Stimulated activated CD8-positive, alpha-beta memory T cell treated with anti-CD3 and anti-CD28 coated beads, Interleukin-4, amount 100 ng/mL, for 24 hours (primary cell): ENCODE measurements around the gene SH3BP5.

Source experiments
- DNase-seq: peaks from one replicate; pipeline ENCODE4 v3.0.0-alpha.2; 2020; ENCODE audit warnings: low read depth

SH3BP5 gene

DNA sequence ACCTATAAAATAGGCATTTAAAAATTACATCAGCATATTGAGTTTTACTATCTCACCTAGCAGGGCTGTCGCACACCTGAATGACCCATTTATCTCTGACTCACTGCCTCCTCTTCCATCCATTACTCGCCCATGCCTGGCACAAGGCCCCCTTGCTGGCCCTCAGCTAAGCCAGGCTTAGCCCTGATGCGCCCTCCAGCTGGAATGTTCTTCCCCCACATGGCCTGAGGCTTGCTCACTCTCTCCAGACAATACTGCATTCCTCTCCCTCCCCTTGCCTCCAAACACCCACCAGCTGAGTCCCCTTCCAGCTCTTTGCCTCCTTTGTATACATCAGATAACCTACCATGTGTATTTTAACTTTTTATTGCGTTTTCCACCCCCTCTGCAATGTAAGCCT is 7.2 kb downstream of the SH3BP5 start:
- no peak for DNase-seq

DNA sequence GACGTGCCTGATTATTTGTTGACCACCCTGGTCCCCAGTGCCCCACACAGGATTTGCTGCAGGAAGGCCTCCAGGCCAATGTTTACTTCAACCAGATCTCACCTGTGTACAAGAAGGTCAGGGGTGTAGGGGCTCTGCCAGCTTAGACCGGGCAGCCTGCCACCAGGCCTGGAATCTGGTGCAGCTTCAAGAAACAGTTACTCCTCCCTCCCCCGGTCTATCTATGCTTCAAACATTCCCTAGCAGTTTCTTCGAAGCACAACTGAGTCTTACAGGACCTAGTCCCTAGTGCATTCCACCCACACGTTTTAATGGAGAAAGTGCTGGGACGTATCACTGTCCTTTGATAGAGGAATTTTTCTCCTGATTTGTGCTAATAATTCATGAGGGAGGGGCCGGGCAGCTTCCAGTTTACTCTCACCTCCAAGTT is 8.0 kb downstream of the SH3BP5 start:
- DNase-seq = no peak

DNA sequence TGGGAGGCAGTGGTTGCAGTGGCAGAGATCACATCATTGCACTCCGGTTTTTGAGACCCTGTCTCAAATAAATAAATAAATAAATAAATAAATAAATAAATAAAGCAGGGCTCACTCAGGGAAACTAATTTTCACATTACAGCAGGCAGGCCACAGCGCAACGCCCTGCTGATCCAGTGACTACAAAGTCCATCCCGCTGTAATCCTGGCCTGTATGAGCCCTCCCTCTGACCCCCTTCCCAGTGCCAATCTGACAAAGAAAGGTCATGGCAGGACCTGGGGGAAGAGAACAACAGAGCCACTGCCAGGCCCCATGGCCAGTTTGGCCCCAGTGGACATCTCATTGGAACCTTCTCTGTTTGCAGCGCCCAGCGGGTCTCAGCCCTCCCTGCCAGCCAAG is 9.3 kb downstream of the SH3BP5 start:
- DNase-seq = no peak

DNA sequence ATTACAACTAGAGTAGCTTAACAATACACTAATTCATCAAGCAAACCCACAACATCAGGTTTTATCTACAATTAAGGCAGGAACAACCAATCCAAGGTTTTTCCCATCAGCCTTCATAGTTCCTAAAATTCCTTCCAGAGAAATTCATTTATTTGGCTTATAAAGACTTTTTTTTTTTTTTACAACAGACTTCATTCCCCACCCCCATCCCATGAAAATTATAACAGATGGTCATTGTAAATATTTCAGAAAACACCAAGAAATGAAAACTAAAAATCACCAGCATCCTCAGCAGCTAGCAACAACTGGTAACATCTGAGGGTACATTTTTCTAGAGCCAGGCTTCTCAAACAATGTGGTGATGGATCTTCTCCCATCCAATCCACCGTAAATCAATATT is 11.0 kb downstream of the SH3BP5 start:
- DNase-seq = no peak

DNA sequence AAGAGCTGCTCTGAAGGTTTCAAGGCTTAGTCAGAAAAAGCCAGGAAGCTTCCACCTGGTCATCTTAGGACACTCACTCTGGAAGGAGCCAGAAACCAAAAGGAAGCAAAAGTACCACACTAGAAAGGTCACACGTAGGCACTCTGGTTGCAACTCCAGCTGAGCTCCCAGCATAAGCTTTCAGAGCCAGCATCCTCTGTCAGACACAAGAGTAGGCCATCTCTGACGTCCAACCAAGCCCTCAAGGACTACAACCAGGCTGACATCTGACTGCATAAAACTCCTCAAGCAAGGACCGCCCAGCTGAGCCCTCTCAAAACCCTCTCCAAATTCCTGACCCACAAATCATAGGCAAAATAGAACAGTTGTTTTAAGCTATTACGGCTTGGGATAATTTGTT is 12.8 kb downstream of the SH3BP5 start:
- no peak for DNase-seq

DNA sequence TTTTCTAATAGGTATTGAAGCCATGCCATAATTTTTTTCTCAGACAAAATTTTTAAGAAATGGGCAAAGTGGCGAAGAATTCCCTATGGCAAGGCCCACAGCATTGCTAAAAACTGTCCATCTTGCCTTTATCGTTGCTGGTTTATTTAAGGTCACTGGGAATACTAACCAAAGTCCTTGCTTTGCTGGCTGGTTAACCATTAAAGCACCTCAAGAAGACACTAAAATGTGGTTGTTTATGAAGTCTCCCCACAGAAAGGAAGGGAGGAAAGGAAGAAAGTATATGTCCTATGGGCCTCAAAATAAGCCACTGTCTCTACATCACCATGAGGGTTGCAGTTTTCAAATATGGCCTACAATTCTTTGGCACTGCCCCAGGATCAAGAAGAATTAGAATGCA is 13.2 kb downstream of the SH3BP5 start:
- no peak for DNase-seq

DNA sequence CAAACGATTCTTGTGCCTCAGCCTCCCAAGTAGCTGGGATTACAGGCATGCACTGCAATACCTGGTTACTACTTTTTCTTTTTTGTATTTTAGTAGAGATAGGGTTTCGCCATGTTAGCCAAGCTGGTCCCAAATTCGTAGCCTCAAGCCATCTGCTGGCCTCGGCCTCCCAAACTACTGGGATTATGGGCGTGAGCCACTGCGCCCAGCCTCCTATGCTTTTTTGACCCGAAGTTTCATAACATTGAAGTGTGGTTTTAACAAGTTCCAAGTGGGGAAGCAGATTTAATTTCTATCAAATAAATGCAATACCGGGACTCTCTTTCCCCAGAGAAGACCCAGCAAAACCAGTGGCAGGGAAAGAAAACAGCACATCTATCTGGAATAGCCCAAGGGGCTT is 13.7 kb downstream of the SH3BP5 start:
- no peak for DNase-seq

DNA sequence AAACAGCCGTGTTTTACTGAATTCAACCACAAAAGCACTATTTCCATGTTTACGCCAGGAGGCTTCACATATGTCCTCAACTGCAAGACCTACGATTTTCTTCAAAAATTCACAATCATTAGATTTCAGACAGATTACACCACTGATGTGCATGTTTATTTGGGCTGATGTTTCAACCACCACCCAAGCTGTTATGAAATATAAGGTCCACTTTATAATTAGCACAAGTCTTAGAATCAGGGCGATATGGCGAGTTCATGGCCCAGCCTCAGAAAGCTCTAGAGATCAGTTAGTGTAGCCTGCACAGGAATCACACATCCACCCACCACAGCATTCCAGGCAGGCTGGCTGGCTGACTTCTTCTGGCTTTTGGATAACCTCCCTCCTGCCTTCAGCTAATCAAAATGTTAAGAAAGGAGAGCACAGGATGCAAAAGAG is 15.4 kb downstream of the SH3BP5 start:
- no peak for DNase-seq

DNA sequence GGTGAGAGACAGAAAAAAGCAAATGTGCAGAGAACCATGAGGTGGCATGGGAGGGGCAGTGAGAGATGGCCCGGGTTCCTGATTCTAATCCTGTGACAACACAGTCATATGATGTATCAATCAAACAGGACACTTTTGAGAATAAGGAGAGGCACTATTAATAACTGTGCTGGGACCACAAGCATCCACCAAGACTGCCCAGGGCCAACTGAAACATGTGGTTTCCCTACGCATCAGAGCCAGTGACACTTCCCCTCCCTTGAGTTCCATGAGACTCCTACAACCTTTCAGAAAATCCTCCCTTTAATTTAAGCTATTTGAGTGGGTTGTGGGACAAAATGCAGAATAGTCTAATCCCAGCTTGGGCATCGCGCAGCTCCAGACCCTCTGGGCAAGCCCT is 17.4 kb downstream of the SH3BP5 start:
- no peak for DNase-seq

DNA sequence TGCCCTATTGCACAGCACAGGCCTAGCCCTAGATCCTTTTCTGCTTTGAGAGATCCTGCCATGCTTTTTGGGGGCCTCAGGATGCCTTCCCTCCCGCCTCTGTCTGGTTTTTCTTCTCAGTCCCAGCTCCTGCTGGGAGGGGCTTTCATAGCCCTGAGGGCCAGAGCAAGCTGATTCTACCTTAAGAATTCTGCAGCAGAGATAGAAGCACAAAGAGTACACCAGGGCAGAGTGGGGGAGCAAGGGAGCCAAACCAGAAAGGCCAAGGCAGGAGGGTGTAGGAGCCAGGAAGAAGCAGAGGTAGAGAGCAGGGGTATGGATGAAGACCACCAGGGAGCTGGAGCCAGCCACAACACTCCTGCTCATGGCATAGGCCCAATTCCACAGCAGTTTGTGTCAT is 18.1 kb downstream of the SH3BP5 start:
- no peak for DNase-seq

DNA sequence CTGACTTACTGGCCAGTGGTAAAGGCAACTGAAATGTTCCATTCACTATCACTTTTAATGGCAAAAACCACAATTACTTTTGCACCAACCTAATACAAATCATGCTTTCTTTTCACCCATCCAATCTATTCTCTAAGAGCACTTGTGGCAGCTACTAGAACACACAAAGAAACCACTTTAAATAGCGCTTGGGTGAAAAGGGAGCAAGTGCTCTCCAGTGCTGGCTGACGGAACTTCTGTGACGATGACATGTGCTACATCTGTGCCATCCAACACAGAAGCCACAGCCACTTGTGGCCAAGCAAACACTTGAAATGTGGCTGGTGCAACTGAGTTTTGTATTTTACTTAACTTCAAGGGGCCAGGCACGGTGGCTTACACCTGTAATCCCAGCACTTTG is 18.9 kb downstream of the SH3BP5 start:
- DNase-seq = no peak

DNA sequence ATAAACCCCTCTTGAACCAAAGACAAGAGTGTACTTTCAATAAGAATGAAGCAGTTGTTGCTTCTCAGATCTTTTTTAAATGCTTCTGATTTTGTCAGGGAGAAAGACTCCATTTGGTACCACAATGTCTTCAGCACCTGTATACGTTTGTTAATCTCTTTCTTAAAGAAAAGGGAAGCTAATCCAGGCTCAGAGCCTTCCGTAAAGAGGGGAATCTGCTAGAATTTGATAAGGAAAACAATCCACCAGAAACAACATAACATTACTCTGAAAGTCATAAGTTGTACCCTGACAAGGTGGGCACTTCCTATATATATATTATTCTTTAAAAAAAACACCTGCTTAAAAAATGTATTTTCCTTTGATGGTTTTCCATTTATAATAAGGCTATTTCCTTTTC is 19.8 kb downstream of the SH3BP5 start:
- DNase-seq = no peak

DNA sequence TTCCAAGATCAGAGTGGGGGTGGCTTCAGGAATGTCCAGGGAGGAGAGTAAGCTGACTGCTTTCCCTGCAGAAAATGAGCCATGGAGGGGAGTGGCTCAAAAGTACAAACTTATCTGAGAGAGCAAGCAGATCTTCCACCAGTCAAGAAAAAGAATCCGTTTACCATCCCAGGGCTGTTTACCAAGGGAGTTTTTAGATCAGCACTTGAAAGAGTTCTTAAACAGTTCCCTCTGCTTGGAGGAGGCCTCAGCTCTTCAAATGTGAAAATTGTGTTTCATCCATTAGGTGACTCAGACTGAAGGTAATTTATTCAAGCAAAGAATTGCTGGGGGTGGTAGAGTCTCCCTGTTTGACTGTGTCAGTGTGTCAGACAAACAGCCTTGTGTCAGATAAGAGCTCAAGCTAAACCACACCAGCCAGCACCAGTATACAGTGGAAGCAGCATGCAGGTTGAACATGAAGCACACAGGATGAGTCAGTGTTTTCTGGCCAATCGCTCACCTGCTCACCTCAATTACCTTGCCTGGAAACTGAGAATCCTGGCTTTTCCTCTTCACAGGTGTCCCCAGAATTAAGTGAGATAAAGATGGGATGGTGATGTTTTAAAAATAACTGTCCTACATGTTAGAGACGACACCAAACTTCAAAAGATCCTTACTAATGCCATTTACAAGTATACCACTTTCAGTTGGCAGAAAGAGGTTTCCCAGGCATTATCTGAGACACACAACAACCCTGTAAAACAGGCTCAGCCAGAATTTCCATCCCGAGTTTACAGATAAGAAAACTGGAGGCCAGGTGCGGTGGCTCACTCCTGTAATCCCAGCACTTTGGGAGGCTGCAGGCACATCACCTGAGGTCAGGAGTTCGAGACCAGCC is 21.7 kb downstream of the SH3BP5 start:
- DNase-seq = no peak

DNA sequence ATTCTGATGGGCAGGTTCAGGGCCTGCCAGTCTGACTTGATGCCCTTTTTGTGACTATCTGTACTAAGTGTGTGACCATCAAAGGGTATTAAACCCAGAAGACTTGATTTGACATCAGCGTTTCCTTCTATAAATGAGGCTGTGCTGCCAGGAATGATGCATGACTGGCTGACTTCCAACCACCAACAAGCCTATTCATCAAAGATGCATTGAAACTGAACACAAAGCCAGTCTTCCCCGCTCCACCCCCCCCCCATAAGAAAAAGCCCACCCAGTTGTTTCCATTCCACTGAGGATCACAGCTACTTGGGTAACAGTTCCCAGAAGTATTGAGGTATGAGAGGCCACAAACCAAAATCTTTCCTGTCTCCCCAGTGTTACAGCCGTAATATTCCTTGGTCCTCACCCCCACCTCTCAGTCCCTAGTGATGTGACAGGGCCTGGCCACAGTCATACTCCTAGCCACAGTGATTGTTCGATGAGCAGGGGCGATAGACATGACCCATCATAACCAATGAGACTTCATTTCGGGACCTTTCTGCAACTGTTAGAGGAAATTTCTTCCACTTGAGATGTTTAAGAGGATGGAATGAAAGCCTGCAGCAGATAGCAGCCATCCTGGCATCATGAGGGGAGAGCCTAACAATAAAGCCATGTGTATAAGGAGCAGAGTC is 22.6 kb downstream of the SH3BP5 start:
- no peak for DNase-seq

DNA sequence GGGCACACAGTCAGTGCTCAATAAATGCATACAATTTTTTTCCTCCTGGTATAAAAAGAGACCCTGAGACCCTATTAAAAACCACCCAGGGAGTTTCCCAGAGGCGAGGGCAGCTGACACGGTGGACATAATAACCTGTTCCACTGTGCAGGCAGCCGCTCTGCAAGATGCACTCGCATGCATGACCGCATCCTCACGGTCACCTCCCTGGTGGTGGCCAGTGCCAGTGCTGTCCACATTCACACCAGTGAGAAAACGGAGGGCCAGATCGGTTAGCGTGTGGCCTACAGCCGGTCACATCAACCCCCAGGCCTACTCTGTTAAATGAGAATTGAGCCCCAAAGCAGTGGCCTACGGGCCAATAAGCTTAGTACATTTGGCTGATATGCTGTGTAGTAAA is 24.8 kb downstream of the SH3BP5 start:
- no peak for DNase-seq

DNA sequence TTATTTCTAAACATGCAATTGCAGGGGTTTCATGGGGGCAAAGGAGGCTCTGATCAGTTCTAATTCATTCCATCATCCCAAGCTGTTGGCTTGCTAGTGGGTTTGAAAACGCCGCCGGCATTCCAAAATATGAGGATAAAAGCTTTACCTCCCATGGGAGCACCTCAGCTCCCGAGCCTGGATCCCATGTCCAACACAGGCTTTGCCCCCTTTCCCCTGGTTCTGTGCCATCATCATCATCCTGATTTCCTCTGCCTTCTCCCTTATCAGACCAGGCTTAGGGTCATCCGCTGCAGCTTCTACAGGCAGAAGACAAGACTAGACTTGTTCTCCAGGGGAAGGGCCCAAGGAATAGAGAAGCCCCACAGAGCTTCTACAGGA is 25.4 kb downstream of the SH3BP5 start:
- no peak for DNase-seq

DNA sequence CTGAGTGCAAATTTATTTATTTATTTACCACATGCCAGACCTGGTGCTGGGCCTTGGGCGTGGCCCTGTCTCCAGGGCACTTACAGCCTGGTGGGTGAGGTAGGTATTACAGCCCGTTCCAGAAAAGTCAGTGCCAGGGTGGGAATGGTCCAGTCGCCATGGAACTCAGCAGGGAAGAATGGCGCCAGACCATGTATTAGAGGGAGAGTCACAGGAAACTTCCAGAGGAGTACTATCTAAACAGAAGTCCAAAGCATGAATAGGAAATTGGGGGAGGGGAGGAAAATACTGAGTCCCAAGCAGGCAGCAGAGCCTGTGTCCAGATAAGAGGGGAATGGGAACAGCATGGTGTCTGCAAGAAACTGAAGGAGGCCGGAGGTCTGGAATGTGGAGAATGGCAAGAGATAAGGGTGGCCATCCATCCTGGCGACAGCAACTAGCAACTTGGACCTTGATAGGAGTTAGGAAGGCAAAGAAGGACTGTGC is 27.0 kb downstream of the SH3BP5 start:
- no peak for DNase-seq

DNA sequence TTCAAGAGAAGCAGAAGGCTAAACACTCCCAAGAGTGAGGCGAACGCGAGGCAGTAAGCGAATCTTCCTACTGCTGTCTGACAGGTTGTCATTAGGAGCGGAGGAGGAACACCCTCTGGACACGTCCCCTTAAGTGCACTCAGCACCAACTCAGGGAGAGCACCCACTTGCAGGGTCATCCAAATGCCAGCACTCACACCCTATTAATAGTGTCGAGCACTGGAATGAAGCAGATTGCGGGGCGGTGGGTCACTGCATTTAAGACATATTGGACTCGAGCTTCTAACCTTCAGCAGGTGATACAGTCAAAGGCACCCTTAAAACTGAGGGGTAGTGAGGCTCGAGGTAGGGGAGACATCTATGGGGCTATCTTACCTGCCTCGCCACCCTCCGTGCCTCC is 28.7 kb downstream of the SH3BP5 start:
- DNase-seq = no peak

DNA sequence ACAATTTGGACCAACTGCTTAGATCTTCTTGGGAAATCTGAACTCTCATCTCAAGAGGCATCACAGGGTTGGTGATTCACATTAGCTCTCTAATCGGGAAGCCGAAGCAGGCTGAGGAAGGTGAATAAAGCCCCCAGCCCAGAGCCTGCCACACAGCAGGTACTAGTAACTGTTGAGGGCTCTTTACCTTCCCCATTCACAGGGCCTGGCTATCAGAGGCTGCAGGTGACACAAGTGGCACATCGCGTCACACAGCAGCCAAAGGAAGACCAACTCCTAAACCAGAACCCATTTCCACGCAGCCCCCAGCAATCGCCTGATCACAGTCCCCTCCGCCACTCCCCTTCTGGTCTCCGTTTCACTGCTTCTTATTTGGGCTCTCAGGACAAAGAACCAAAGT is 29.2 kb downstream of the SH3BP5 start:
- no peak for DNase-seq

DNA sequence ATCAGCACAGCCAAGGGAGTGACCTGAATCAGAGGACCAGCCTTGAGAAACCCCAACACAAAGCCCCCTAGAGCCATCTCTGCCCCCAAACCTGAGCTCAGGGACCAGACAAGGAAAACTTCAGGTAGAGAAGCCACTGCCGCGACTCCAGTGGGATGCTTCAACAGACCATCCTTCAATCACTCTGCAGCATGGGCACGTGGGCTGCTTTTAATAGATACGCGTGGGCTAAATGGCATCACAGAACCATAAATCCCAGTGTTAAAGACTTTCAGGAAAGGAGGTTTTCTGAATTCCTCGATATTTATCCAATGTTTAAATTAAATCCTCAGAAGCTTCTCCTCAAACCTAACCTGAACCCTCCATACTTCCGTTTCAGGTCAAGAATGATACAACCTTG is 30.6 kb downstream of the SH3BP5 start:
- DNase-seq = no peak

DNA sequence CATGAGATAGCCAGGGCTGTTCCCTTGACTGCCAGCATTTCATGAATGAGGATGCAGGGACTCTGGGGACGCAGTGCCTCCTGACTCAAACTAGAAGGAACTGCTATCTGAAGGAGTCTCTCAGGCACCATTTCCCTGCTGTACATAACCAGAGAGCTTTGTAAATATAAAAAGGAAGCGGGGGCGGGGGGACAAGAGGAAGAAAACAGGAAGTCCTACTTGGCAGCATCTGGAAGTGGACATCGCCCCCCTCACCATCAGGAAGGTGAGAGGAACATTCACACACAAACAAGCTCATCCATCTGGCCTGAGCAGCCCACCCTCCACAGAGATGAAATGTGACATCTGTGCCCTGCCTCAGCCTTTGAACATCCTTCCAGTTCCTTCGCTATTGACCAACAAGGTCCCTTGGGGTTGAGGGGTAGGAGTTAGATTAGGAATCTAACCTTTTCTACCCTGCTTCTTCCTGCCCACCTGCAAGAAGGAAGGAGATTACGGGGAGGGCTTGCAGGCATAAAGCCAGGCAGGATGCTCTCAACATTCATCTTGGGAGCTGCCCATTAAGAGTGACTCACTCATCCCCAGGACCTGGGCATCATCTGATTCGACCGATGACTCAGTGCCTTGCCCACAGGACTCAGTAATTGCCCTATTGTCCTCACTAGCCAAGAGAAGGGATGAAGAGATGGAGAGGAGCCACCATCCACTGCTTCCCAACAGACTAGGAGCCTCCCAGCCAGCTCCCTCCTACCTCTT is 31.9 kb downstream of the SH3BP5 start:
- no peak for DNase-seq

DNA sequence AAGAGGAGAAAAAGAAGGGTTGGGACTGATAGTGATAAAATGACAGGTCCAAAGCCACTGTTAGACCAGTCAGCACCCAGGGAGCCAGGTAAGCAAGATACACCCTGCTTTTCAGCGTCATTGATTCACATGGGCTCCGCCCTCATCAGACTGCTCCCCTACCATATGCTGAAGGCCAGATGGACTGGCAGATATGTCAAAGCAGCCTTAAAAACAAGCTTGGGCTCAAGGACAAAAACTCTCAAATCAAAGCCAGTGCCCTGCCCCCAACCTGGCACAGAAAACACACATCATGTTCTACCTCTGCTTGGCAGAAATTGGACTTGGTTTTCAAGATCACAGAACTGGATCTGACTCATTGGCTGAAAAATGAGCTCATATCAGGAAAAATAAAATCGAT is 33.4 kb downstream of the SH3BP5 start:
- DNase-seq = no peak

DNA sequence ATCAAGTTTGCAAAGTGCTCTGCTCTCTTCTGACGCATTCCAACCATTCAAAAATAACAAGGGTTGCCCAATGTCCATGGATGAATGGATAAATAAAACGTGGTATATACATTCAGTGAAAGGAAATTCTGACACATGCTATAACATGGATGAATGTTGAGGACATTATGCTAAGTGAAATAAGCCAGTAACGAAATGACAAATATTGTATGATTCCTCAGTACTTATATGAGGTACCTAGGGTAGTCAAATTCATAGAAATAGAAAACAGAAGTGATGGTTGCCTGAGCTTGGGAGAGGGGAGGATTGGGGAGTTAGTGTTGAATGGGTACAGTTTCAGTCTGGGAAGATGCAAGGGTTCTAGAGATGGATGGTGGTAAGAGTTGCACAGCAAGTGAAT is 33.9 kb downstream of the SH3BP5 start:
- DNase-seq = no peak
